HepG2 (cell line): ENCODE measurements around the gene NDUFB7. TPM values are rescaled to one million over a fixed set of nuclear protein-coding genes. Genes with fewer than 3 reads are reported as not detected.

ENCODE experiments used
- ATAC-seq: fragments of 200-7000 bp; cut with Tn5 transposase; 3 replicates; pipeline ENCODE4 v1.9.1; 2020; ENCODE audit warnings: mild to moderate bottlenecking, moderate library complexity
- BruUV-seq: library from RNA; stranded (reverse); fragments of 400-500 nt; replicated peaks from 2 replicates; lab custom pipeline; 2021; lab: Mats Ljungman, UMichigan
- CTCF ChIA-PET: fragments of 300-600 bp; formaldehyde crosslinking; extraction: SDS; loops from one replicate; lab custom pipeline; 2021; ENCODE audit warnings: low total read pairs, inconsistent platforms, low intra/inter-chr PET ratio; lab: Yijun Ruan, JAX
- POLR2A ChIA-PET: fragments of 350-600 bp; sonication (Branson Sonifier 250); formaldehyde crosslinking; loops from one replicate; lab custom pipeline; 2020; ENCODE audit warnings: antibody characterized with exemption, inconsistent platforms; lab: Yijun Ruan, JAX
- DNase-seq: peaks from one replicate; pipeline ENCODE4 v3.0.0-alpha.2; 2015; ENCODE audit warnings: low spot score
- FAIRE-seq: peaks from 3 replicates; lab custom pipeline; 2011; peaks lifted over from hg19 to GRCh38; lab: Jason Lieb, UNC
- H2AFZ ChIP-seq: one replicate; pipeline ENCODE4 v1.6.1; 2011; ENCODE audit warnings: low read length, inconsistent platforms
- H3K27ac ChIP-seq: fragments of 300-600 bp; 3 replicates; pipeline ENCODE4 v1.8.0; 2011; ENCODE audit warnings: mixed run types, mild to moderate bottlenecking, mixed read lengths, low read length, inconsistent platforms; ENCODE audit not compliant: insufficient read depth; ENCODE audit errors: extremely low read length
- H3K27me3 ChIP-seq, 2 experiments: fragments of 200-600 bp in 1 of 2; 2 replicates in 1 of 2; 3 replicates in 1 of 2; pipeline versions ENCODE4 v1.6.0 to v1.8.0; 2011; ENCODE audit warnings: low read length in 2 of 2, mild to moderate bottlenecking in 2 of 2, moderate library complexity in 2 of 2, inconsistent platforms in 1 of 2; ENCODE audit not compliant: insufficient read depth in 2 of 2, control insufficient read depth in 1 of 2
- H3K36me3 ChIP-seq, 2 experiments: fragments of 200-600 bp in 1 of 2; replicated peaks in 1 of 2; 2 replicates in 1 of 2; 3 replicates in 1 of 2; pipeline versions ENCODE4 v1.5.1 to v1.8.0; 2011; ENCODE audit warnings: low read length in 2 of 2, inconsistent platforms in 1 of 2; ENCODE audit not compliant: insufficient read depth in 2 of 2, control insufficient read depth in 1 of 2
- H3K4me1 ChIP-seq: 2 replicates; pipeline ENCODE4 v1.5.1; 2012; ENCODE audit warnings: low read length, inconsistent platforms; ENCODE audit not compliant: insufficient read depth
- H3K4me2 ChIP-seq: 2 replicates; pipeline ENCODE4 v1.6.0; 2011; ENCODE audit warnings: low read depth, low read length, inconsistent platforms
- H3K4me3 ChIP-seq, 3 experiments: fragments of 200-600 bp in 1 of 3; sonication (generic), shearing (Covaris generic) in 1 of 3; replicated peaks in 1 of 3; 2 replicates each; pipeline ENCODE4 v1.5.1; 2011 to 2016; ENCODE audit warnings: low read length in 3 of 3, inconsistent platforms in 2 of 3, low read depth in 2 of 3, mild to moderate bottlenecking in 2 of 3, control low read depth in 1 of 3, mixed read lengths in 1 of 3; ENCODE audit not compliant: insufficient read depth in 1 of 3
- H3K79me2 ChIP-seq: one replicate; pipeline ENCODE4 v1.6.1; 2011; ENCODE audit warnings: low read length, inconsistent platforms; ENCODE audit not compliant: insufficient read depth
- H3K9ac ChIP-seq: 2 replicates; pipeline ENCODE4 v1.6.0; 2011; ENCODE audit warnings: mild to moderate bottlenecking, low read depth, low read length, inconsistent platforms; ENCODE audit not compliant: insufficient read depth
- H3K9me3 ChIP-seq: 2 replicates; pipeline ENCODE4 v1.5.1; 2012; ENCODE audit warnings: mild to moderate bottlenecking, low read length
- H4K20me1 ChIP-seq: 2 replicates; pipeline ENCODE4 v1.6.0; 2011; ENCODE audit warnings: inconsistent platforms, mild to moderate bottlenecking, low read length, moderate library complexity; ENCODE audit not compliant: insufficient read depth
- MTA1 ChIP-seq: sonication (generic); formaldehyde crosslinking; IDR thresholded peaks from 2 replicates; pipeline ENCODE4 v1.4.0; 2020; ENCODE audit warnings: missing genetic modification reagents, mild to moderate bottlenecking, borderline replicate concordance
- NCOA2 ChIP-seq: sonication (generic); formaldehyde crosslinking; IDR thresholded peaks from 2 replicates; pipeline ENCODE4 v1.8.0; 2022; ENCODE audit warnings: inconsistent platforms
- NCOA5 ChIP-seq: sonication (generic); formaldehyde crosslinking; IDR thresholded peaks from 2 replicates; pipeline ENCODE4 v1.4.0; 2020; ENCODE audit warnings: missing genetic modification reagents
- PRMT3 ChIP-seq: sonication (generic); formaldehyde crosslinking; IDR thresholded peaks from 2 replicates; pipeline ENCODE4 v1.8.1; 2022; ENCODE audit warnings: low read depth, mild to moderate bottlenecking, moderate library complexity, missing genetic modification reagents, borderline replicate concordance
- RFX5 ChIP-seq: IDR thresholded peaks from 2 replicates; pipeline ENCODE4 v1.6.1; 2011; ENCODE audit warnings: low read depth, low read length, improper control_type of control experiment
- SMAD3 ChIP-seq: sonication (generic); formaldehyde crosslinking; IDR thresholded peaks from 2 replicates; pipeline ENCODE4 v1.4.0; 2020; ENCODE audit warnings: missing genetic modification reagents
- UBTF ChIP-seq: sonication (generic); formaldehyde crosslinking; IDR thresholded peaks from 2 replicates; pipeline ENCODE4 v1.4.0; 2020; ENCODE audit warnings: mild to moderate bottlenecking, missing genetic modification reagents
- YEATS4 ChIP-seq: sonication (generic); formaldehyde crosslinking; IDR thresholded peaks from 2 replicates; pipeline ENCODE4 v1.4.0; 2020; ENCODE audit warnings: missing genetic modification reagents, borderline replicate concordance
- ZBTB10 ChIP-seq: sonication (generic); formaldehyde crosslinking; IDR thresholded peaks from 2 replicates; pipeline ENCODE4 v1.4.0; 2020; ENCODE audit warnings: missing genetic modification reagents, borderline replicate concordance
- ZNF260 ChIP-seq: sonication (generic); formaldehyde crosslinking; IDR thresholded peaks from 2 replicates; pipeline ENCODE4 v1.4.0; 2020; ENCODE audit warnings: missing genetic modification reagents, low read depth, mild to moderate bottlenecking, borderline replicate concordance
- ZNF33B ChIP-seq: sonication (generic); formaldehyde crosslinking; IDR thresholded peaks from 2 replicates; pipeline ENCODE4 v1.5.1; 2020; ENCODE audit warnings: mild to moderate bottlenecking, missing genetic modification reagents
- ZNF766 ChIP-seq: sonication (generic); formaldehyde crosslinking; IDR thresholded peaks from 2 replicates; pipeline ENCODE4 v1.5.0; 2020; ENCODE audit warnings: missing genetic modification reagents, borderline replicate concordance
- WGBS: methylation state at CpG from one replicate; pipeline ENCODE4 v1.1.6; 2017; ENCODE audit warnings: low lambda C conversion rate; 5-methylcytosine and 5-hydroxymethylcytosine counted together
- in situ Hi-C: cut with HindIII; loops from 2 replicates; pipeline ENCODE4 v1.10.0; 2017; ENCODE audit warnings: low pct_unique_long_range_greater_than_20kb; ENCODE audit not compliant: extremely low pct_ligation_motif_present
- intact Hi-C: fragments of 100-400 bp; cut with micrococcal nuclease; formaldehyde crosslinking; loops from one replicate; pipeline ENCODE4 v1.10.0; 2022; ENCODE audit not compliant: unreplicated experiment
- polyA plus RNA-seq, 8 experiments: library from polyadenylated mRNA; depleted of rRNA in 3 of 8; stranded (reverse) in 7 of 8; unstranded in 1 of 8; fragments of >200 nt; fragmentation: Illumina TruSeq in 4 of 8; extraction: Trizol in 4 of 8; gene quantifications; 2 replicates each; pipeline versions ENCODE4 v1.2.1 to v1.2.3, GENCODE V29; 2011 to 2016; ENCODE audit warnings: low read depth in 4 of 8, missing spikeins in 1 of 8, mixed read lengths in 1 of 8; ENCODE audit not compliant: insufficient read depth in 1 of 8
- total RNA-seq, 5 experiments: library from RNA; depleted of rRNA; stranded (reverse); fragments of >200 nt; fragmentation: Illumina TruSeq; extraction: Trizol; gene quantifications; 2 replicates each; pipeline ENCODE4 v1.2.3, GENCODE V29; 2016; ENCODE audit warnings: low read depth in 1 of 5
- TF ChIP-seq, protein P1 (sequence below): sonication (generic); formaldehyde crosslinking; IDR thresholded peaks from 2 replicates; pipeline ENCODE4 v1.5.0; 2020; ENCODE audit warnings: mild to moderate bottlenecking, missing genetic modification reagents

NDUFB7 gene
- total and polyA plus RNA-seq, 2 of the 13 experiments (the other 11 are each of a cell fraction or from before 2014, with no cell fraction given) = 156 to 198 TPM

GRCh38 chr19:14529254-14530004, 42.4 kb downstream of the NDUFB7 start, which contains the start of gene TECR:
Gene TECR (plus strand): TSS chr19:14529594. CDS start chr19:14529697, 103 bp downstream.
- ATAC-seq (peak; percentile 98), FAIRE-seq (peak; percentile 93), DNase-seq (peak; percentile 99)
- TSS peak; percentile 80 for BruUV-seq
- Histone ChIP-seq H3K4me2 (peak within 1 kb of the TSS; percentile 88), H2AFZ (peak within 1 kb of the TSS; percentile 73), H3K36me3 (peaks cover 0 to 6% of the 10 kb centered on the region in 2 experiments; a peak in 2 of 5 replicates), H3K9ac (peak within 1 kb of the TSS; percentile 85), H3K4me3 (peak within 1 kb of the TSS; percentile 78 to 89 (median 85)), H3K9me3 (no peaks in the 10 kb centered on the region), H4K20me1 (no peaks in the 10 kb centered on the region), H3K27ac (peak within 1 kb of the TSS; percentile 82), H3K27me3 (no peaks in the 10 kb centered on the region; a peak in 1 of 5 replicates), H3K79me2 (peaks cover 38% of the 10 kb centered on the region), H3K4me1 (peaks cover 28% of the 10 kb centered on the region)
- under 1% methylated on average over 28 of the region's 59 CpGs for WGBS
- in situ Hi-C loops = no loop called here
- ChIA-PET POLR2A (interaction anchor here (0.5 to 3.6 kb wide), 4 partner anchors 10 to 400 kb away, joined by 4 to 39 read pairs (median 4); partner anchors contain the start of gene DNAJB1), CTCF (no interaction called here)
- intact Hi-C loops = loop anchor here (1.0 kb wide), 1 partner anchor 9 kb away; no protein-coding TSS in a partner anchor
- TF ChIP-seq, protein P1, sequence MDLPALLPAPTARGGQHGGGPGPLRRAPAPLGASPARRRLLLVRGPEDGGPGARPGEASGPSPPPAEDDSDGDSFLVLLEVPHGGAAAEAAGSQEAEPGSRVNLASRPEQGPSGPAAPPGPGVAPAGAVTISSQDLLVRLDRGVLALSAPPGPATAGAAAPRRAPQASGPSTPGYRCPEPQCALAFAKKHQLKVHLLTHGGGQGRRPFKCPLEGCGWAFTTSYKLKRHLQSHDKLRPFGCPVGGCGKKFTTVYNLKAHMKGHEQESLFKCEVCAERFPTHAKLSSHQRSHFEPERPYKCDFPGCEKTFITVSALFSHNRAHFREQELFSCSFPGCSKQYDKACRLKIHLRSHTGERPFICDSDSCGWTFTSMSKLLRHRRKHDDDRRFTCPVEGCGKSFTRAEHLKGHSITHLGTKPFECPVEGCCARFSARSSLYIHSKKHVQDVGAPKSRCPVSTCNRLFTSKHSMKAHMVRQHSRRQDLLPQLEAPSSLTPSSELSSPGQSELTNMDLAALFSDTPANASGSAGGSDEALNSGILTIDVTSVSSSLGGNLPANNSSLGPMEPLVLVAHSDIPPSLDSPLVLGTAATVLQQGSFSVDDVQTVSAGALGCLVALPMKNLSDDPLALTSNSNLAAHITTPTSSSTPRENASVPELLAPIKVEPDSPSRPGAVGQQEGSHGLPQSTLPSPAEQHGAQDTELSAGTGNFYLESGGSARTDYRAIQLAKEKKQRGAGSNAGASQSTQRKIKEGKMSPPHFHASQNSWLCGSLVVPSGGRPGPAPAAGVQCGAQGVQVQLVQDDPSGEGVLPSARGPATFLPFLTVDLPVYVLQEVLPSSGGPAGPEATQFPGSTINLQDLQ (CRISPR knock-in tag) = no peak
- no peak for TF ChIP-seq PRMT3 (CRISPR knock-in tag)
- TF ChIP-seq UBTF (CRISPR knock-in tag) = peak; percentile 55; the same call in 1 of the 2 replicates
- TF ChIP-seq MTA1 = no peak
- TF ChIP-seq ZNF766 (CRISPR knock-in tag) = no peak
- TF ChIP-seq ZBTB10 (CRISPR knock-in tag) = peak; percentile 42; the same call in 1 of the 2 replicates
- TF ChIP-seq SMAD3 (CRISPR knock-in tag) = peak; percentile 43; the same call in 1 of the 2 replicates
- no peak for TF ChIP-seq ZNF260
- TF ChIP-seq NCOA2 = 0 out of 2 replicates have a peak, but pooled peaks have one; percentile 10
- TF ChIP-seq NCOA5 (CRISPR knock-in tag) = no peak
- TF ChIP-seq RFX5 = peak; percentile 59; the same call in 1 of the 2 replicates
- TF ChIP-seq YEATS4 (CRISPR knock-in tag) = 0 out of 2 replicates have a peak, but pooled peaks have one; percentile 62
- TF ChIP-seq ZNF33B (CRISPR knock-in tag) = no peak
